Renal cortex interstitium (tissue), 11 donors: ENCODE data around the gene FREY1. TPM values are rescaled to one million over a fixed set of nuclear protein-coding genes. Genes with fewer than 3 reads are reported as not detected.

Experiments used
- DNase-seq, 11 donors: peaks; one replicate each; pipeline ENCODE4 v3.0.0-alpha.2; 2013; ENCODE audit warnings: low read depth in 9 of 11, low spot score in 4 of 11; ENCODE audit errors: extremely low read depth in 1 of 11
- polyA plus RNA-seq, 3 donors: library from polyadenylated mRNA; unstranded; fragments of 120-200 nt; gene quantifications; one replicate each; pipeline ENCODE4 v1.2.1, GENCODE V29; 2013; ENCODE audit not compliant: insufficient read length in 3 of 3

FREY1 gene
- polyA plus RNA-seq, 3 donors = 0.25 to 0.66 TPM; not detected in 1

DNA sequence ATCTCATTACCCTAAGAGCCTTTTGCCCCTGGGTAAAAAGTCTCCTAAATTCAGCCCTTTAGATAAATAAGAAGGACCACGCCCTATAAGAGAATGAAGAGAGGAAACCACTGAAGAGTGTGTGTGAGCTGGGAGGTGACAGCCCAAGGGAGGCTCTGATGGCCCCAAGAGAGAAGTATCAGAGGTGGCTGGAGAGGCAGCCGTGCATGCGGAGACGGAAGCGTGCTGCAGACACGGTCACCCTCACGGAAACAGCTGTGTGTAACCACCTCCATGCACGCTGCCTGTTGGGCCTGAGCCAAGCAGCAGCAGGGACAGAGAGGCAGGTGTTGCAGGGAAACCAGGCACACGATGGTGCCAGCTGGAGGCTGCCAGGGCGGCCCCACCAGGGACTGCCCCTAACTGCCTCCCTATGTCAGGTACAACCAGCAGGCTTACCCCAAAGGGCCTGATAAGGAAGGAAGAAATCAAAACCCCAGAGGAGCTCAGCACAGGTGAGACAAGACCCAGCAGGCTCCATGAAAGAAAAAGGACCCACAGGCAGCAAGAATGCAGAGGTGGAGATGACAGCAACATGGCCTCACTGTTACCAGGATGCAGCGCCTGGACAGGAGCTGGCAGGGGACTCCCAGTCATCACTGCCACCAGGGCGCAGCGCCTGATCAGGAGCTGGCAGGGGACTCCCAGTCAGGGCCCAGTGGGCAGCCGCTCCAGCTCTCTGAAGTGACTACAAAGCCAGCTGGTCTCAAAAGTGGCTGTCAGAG is 23.1 kb upstream of the FREY1 start:
- DNase-seq = no peak

GRCh38 chr11:45929486-45930030 is 22.5 kb upstream of the FREY1 start:
- no peak for DNase-seq

GRCh38 chr11:45928535-45929215 is 21.6 kb upstream of the FREY1 start:
- DNase-seq = no peak

GRCh38 chr11:45927684-45928413 is 20.8 kb upstream of the FREY1 start:
- no peak for DNase-seq

DNA sequence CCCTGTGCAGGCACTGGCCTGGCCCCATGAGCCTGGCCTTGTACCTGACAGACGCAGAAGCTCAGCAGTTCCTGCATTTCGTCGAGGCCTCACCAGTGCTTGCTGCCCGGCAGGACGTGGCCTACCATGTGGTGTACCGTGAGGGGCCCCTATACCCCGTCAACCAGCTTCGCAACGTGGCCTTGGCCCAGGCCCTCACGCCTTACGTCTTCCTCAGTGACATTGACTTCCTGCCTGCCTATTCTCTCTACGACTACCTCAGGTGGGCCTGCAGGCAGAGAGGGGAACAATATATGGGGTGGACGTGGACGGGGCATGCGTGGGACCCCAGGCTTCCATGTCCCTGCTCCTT is 20.2 kb upstream of the FREY1 start:
- DNase-seq = no peak

GRCh38 chr11:45926536-45927331 is 19.7 kb upstream of the FREY1 start:
- DNase-seq = no peak

DNA sequence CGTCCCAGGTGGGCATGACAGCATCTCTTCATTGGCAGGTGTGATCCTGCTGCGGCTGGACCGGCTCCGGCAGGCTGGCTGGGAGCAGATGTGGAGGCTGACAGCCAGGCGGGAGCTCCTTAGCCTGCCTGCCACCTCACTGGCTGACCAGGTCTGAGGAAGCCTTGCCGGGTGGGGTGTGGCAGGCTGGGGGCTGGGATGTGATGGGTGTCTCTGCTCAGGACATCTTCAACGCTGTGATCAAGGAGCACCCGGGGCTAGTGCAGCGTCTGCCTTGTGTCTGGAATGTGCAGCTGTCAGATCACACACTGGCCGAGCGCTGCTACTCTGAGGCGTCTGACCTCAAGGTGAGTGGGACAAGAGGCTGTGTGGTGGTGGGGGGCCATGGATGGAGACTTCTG is 18.9 kb upstream of the FREY1 start:
- no peak for DNase-seq

GRCh38 chr11:45925550-45925949 is 18.5 kb upstream of the FREY1 start:
- DNase-seq = no peak

GRCh38 chr11:45924927-45925326 is 17.9 kb upstream of the FREY1 start:
- DNase-seq = no peak

- no peak for DNase-seq
These were observed 17.2 kb upstream of the FREY1 start for GRCh38 chr11:45924036-45924915.

GRCh38 chr11:45922425-45923082 is 15.5 kb upstream of the FREY1 start, which contains the start of gene LARGE2:
Gene LARGE2, plus strand, starts transcription at chr11:45922656. Its CDS starts 227 bp downstream, at chr11:45922883.
- peak in 1 of 11 donors; percentile 45 for DNase-seq

DNA sequence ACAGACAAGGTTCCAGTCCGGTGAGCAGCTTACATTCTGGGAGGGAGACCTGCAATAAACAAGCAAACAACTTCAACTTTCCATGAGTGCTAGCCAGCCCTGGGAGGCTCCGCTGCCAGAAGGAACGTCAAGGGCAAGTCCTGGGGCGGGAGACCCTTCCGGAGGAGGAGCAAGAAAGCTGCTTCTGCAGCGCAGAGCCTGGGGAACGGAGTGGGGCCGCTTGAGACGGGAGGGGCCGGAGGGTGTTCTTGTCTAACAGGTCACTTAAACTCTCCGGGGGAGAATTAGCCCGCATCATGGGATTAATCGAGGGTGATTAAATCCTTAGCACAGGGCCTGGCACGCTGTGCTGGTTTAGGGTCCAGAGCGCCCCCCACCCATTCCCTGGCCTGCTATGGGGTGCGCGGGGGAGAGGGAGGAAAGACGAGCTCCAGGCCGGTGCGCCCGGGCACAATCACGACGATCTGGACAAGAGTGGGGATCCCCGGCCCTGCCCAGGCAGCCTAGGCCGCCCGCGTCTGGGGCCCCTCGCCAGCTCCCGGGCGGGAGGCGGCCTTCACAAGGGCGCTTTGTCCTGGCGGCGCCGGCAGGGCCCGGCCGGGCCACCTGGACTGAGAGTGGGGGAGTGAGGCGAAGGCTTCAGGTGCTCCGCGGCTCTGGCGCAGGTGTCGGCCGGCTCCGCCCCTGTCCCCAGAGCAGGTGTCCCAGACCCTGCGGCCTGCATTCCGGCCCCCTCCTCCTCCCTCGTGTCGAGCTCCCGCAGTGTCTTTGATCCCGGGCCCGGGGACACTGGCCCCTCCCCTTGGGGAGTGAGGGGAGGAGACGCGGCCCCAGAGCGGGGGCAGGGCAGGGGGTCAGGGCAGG is 14.7 kb upstream of the FREY1 start:
- DNase-seq = peak in 4 of 11 donors; percentile 46 to 70 (median 58)

- DNase-seq = no peak
These were observed 13.7 kb upstream of the FREY1 start for GRCh38 chr11:45920531-45921477.

DNA sequence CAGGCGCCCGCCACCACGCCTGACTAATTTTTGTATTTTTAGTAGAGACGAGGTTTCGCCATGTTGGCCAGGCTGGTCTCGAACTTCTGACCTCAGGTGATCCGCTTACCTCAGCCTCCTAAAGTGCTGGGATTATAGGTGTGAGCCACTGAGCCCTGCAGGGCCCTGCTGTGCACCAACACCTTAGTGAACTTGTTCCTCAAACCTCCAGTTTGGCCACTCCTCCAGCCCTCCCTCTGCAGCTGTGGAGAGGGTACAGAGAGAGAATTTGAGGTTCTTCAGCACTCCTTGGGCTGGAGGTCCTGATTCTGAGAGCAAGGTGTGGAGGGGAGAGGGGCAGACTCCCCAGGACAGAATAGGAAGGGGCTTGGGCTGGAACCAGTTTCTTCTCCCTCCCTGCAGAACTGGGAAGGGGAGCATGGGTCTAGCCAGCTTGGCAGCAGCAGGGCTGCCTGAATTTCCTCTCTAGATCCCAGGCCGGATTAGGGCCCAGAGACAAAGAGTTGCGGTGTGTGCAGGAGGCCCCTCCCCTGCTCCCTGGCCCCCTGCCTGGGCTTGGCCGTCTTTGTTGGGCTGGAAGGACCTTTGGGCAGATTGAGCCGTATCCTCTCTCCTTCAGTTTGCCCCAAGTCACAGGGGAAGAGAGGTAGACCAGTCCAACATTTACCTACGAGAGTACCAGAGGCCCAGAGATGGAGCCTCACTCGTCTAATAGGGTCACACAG is 12.9 kb upstream of the FREY1 start:
- no peak for DNase-seq
